ENCODE measurements around the gene ARHGAP44. TPM values are rescaled to one million over a fixed set of nuclear protein-coding genes. Genes with fewer than 3 reads are reported as not detected.

The ARHGAP44 gene
- total and polyA plus RNA-seq, 2 of the 4 experiments (the other 2 are of a cell fraction) = 0.54 to 1.0 TPM

- H2AFZ ChIP-seq (replicated peaks; ENCODE audit: low read length, poor library complexity) = no peak overlapping the region
- H2BK20ac ChIP-seq (ENCODE audit: low read depth, low read length) = no peak overlapping the region
- no peaks in the 10 kb centered on the region for H3K9me3 ChIP-seq (ENCODE audit: control insufficient read depth, insufficient read depth, low read length)
- H3K4ac ChIP-seq (ENCODE audit: low read depth, low read length) = no peak overlapping the region
- H3K36me3 ChIP-seq (ENCODE audit: control insufficient read depth, insufficient read depth, low read length) = peaks cover 66% of the 10 kb centered on the region
- no peaks in the 10 kb centered on the region for H4K20me1 ChIP-seq (ENCODE audit: insufficient read depth, low read length)
- no peak overlapping the region for H3K18ac ChIP-seq (ENCODE audit: low read depth, low read length)
- H3K4me2 ChIP-seq (ENCODE audit: low read depth, low read length) = no peak overlapping the region
- H3K23ac ChIP-seq (ENCODE audit: low read depth, low read length) = no peak overlapping the region
- 100% methylated on average over 8 of the region's 14 CpGs; no CpG with 5 or more reads in 1 of the 2 experiments for WGBS, 2 experiments (ENCODE audit: extremely low coverage in 2 of 2, insufficient read length in 1 of 2)
- no peak overlapping the region for H3K56ac ChIP-seq (ENCODE audit: extremely low read depth, insufficient read depth, low read length)
- H3K14ac ChIP-seq (replicated peaks; ENCODE audit: low read depth, low read length) = no peak overlapping the region
- H2BK120ac ChIP-seq (ENCODE audit: low read depth, low read length) = no peak overlapping the region
- BruUV-seq (replicated peaks) = no TSS peak
- no peak for DNase-seq
- no peak overlapping the region for H2AK5ac ChIP-seq (ENCODE audit: low read depth, low read length)
- H3K27me3 ChIP-seq (ENCODE audit: control insufficient read depth, insufficient read depth, low read length) = no peaks in the 10 kb centered on the region
- CTCF ChIA-PET = interaction anchor here (0.6 to 1.0 kb wide), 2 partner anchors 10 to 1915 kb away, joined by 3 read pairs; no protein-coding TSS in a partner anchor
- no peak overlapping the region for H2BK15ac ChIP-seq (ENCODE audit: low read depth, low read length)
- H4K91ac ChIP-seq (ENCODE audit: insufficient read depth, low read depth, low read length) = no peak overlapping the region
- no peaks in the 10 kb centered on the region for H3K4me1 ChIP-seq (ENCODE audit: control insufficient read depth, insufficient read depth, low read length)
- no peaks in the 10 kb centered on the region for H3K9me1 ChIP-seq (ENCODE audit: insufficient read depth, low read length)
- H3K79me1 ChIP-seq (ENCODE audit: low read depth in 1 of 2, low read length in 2 of 2) = no peaks in the 10 kb centered on the region
- intact Hi-C loops (cut with micrococcal nuclease) = no loop called here
- H3K9ac ChIP-seq (ENCODE audit: low read depth, low read length) = no peak overlapping the region
- no peak overlapping the region for H3K4me3 ChIP-seq (ENCODE audit: insufficient read depth, low read depth, low read length)
- no peak overlapping the region for H4K5ac ChIP-seq (ENCODE audit: low read depth, low read length)
- H2AK9ac ChIP-seq (replicated peaks; ENCODE audit: low read depth, low read length, poor library complexity) = no peak overlapping the region
- in situ Hi-C loops (cut with MboI; ENCODE audit: low sequenced_read_pairs) = no loop called here
- H2BK5ac ChIP-seq (ENCODE audit: low read depth, low read length, poor library complexity, severe bottlenecking) = no peak overlapping the region
- no peak for ATAC-seq (ENCODE audit: low read depth)
- no peak for TF ChIP-seq SMC3 (IDR thresholded peaks at IDR 0.05; ENCODE audit: low read depth, low read length)
- H3K27ac ChIP-seq (ENCODE audit: insufficient read depth, low read length) = no peak overlapping the region
- dilution Hi-C loops (cut with HindIII; ENCODE audit: low sequenced_read_pairs, unreplicated experiment) = no loop called here
- POLR2A ChIA-PET (ENCODE audit: unreplicated experiment) = no interaction called here
- H4K8ac ChIP-seq (ENCODE audit: low read depth in 2 of 2, low read length in 2 of 2) = no peak overlapping the region
Measured at GRCh38 chr17:12992676-12993075, 203.4 kb downstream of the ARHGAP44 start.

Measured in IMR-90 (cell line).